Neural cell (in vitro differentiated cells): ENCODE results near the gene PTK6.

Source experiments
- CTCF ChIP-seq: fragments of 450-650 bp; IDR thresholded peaks from 2 replicates; pipeline ENCODE4 v1.5.1; 2014; ENCODE audit warnings: antibody characterized with exemption, mild to moderate bottlenecking, moderate library complexity; ENCODE audit not compliant: poor library complexity, severe bottlenecking
- EP300 ChIP-seq: fragments of 450-650 bp; conservative IDR thresholded peaks from 2 replicates; pipeline ENCODE4 v1.6.1; 2014; ENCODE audit warnings: antibody characterized with exemption, mild to moderate bottlenecking, moderate library complexity; ENCODE audit not compliant: poor library complexity, severe bottlenecking
- EZH2 ChIP-seq: fragments of 200-600, 300-800 bp; shearing (Covaris generic), sonication (generic); IDR thresholded peaks from 2 replicates; pipeline ENCODE4 v1.6.1; 2014; ENCODE audit warnings: antibody characterized with exemption, low read length, borderline replicate concordance, mild to moderate bottlenecking; ENCODE audit not compliant: insufficient read depth, poor library complexity, severe bottlenecking
- MXI1 ChIP-seq: fragments of 450-650 bp; conservative IDR thresholded peaks from 2 replicates; pipeline ENCODE4 v1.6.1; 2014; ENCODE audit warnings: antibody characterized with exemption, mild to moderate bottlenecking; ENCODE audit not compliant: poor library complexity, severe bottlenecking
- POLR2AphosphoS5 ChIP-seq: IDR thresholded peaks from 2 replicates; pipeline ENCODE4 v1.6.1; 2012
- RAD21 ChIP-seq: fragments of 450-650 bp; conservative IDR thresholded peaks from 2 replicates; pipeline ENCODE4 v1.6.1; 2014; ENCODE audit warnings: antibody characterized with exemption, mild to moderate bottlenecking, moderate library complexity
- TAF1 ChIP-seq: IDR thresholded peaks from 2 replicates; pipeline ENCODE4 v1.6.1; 2012; ENCODE audit warnings: low read depth

DNA sequence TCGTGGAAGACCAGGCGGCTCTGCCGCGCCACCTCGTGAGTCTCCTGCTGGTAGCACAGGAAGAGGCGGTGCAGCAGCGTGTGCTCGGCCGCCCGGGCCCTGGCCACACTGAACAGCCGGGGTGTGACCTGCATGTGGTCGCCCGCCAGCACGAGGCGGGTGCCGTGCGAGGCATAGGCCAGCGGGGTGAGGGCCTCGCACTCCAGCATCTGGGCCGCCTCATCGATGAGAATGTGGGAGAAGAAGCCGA lies 29.9 kb upstream of the PTK6 start:
- TF ChIP-seq CTCF = no peak
- no peak for TF ChIP-seq TAF1
- TF ChIP-seq EP300 = no peak
- TF ChIP-seq RAD21 = no peak
- no peak for TF ChIP-seq MXI1
- TF ChIP-seq EZH2 = no peak
- TF ChIP-seq POLR2AphosphoS5 = no peak
